Naive thymus-derived CD4-positive, alpha-beta T cell (primary cell): Measurements from ENCODE around the gene FBXO7. TPM values are rescaled to one million over a fixed set of nuclear protein-coding genes. Genes with fewer than 3 reads are reported as not detected.

ENCODE experiments used
- ATAC-seq: fragments of 150-1000 bp; cut with Tn5 transposase; 2 replicates; pipeline ENCODE4 v1.10.0; 2021; ENCODE audit warnings: mild to moderate bottlenecking, moderate library complexity
- CTCF ChIA-PET: fragments of 350-600 bp; sonication (Branson Sonifier 250); formaldehyde crosslinking; loops from one replicate; lab custom pipeline; 2021; ENCODE audit warnings: antibody characterized with exemption; lab: Charles Lee
- POLR2A ChIA-PET: fragments of 350-600 bp; sonication (Branson Sonifier 250); formaldehyde crosslinking; loops from one replicate; lab custom pipeline; 2021; ENCODE audit warnings: antibody characterized with exemption, inconsistent platforms; lab: Charles Lee
- DNase-seq, 9 donors: peaks; one replicate each; pipeline versions ENCODE4 v3.0.0 to v3.0.0-alpha.2; 2020 to 2022; ENCODE audit warnings: mixed read lengths in 1 of 9
- H3K27ac ChIP-seq: one replicate; pipeline ENCODE4 v1.7.0; 2013; ENCODE audit warnings: mild to moderate bottlenecking, low read depth, low read length, moderate library complexity
- H3K27me3 ChIP-seq, 2 donors: one replicate each; pipeline ENCODE4 v1.7.0; 2013; ENCODE audit warnings: low read length in 2 of 2, mild to moderate bottlenecking in 2 of 2, moderate library complexity in 2 of 2; ENCODE audit not compliant: control insufficient read depth in 2 of 2, insufficient read depth in 2 of 2
- H3K36me3 ChIP-seq, 3 experiments: 1 replicate in 2 of 3; 2 replicates in 1 of 3; pipeline ENCODE4 v1.7.0; 2013; ENCODE audit warnings: low read length in 3 of 3, mild to moderate bottlenecking in 3 of 3, moderate library complexity in 1 of 3; ENCODE audit not compliant: insufficient read depth in 3 of 3, control insufficient read depth in 2 of 3
- H3K4me1 ChIP-seq, 2 donors: one replicate each; pipeline ENCODE4 v1.7.0; 2013; ENCODE audit warnings: low read length in 2 of 2, mild to moderate bottlenecking in 2 of 2, moderate library complexity in 1 of 2; ENCODE audit not compliant: control insufficient read depth in 2 of 2, insufficient read depth in 2 of 2
- H3K4me3 ChIP-seq: 2 replicates; pipeline ENCODE4 v1.7.0; 2013; ENCODE audit warnings: mild to moderate bottlenecking, low read length
- H3K9me3 ChIP-seq, 3 experiments: 1 replicate in 2 of 3; 2 replicates in 1 of 3; pipeline ENCODE4 v1.7.0; 2013; ENCODE audit warnings: low read length in 3 of 3; ENCODE audit not compliant: control insufficient read depth in 2 of 3
- H3K27ac Mint-ChIP-seq, 9 donors: one replicate each; pipeline ENCODE4 v1.8.0; 2020 to 2022; ENCODE audit warnings: mixed read lengths in 9 of 9, mild to moderate bottlenecking in 8 of 9, moderate library complexity in 5 of 9, inconsistent platforms in 2 of 9
- H3K27me3 Mint-ChIP-seq, 5 donors: one replicate each; pipeline ENCODE4 v1.8.0; 2021 to 2022; ENCODE audit warnings: mixed read lengths in 5 of 5, mild to moderate bottlenecking in 1 of 5
- H3K36me3 Mint-ChIP-seq, 5 donors: one replicate each; pipeline ENCODE4 v1.8.0; 2020 to 2022; ENCODE audit warnings: mixed read lengths in 5 of 5, mild to moderate bottlenecking in 3 of 5, inconsistent platforms in 1 of 5
- H3K4me1 Mint-ChIP-seq, 7 donors: one replicate each; pipeline ENCODE4 v1.8.0; 2020 to 2022; ENCODE audit warnings: mixed read lengths in 7 of 7, mild to moderate bottlenecking in 3 of 7, inconsistent platforms in 1 of 7
- H3K4me3 Mint-ChIP-seq, 10 donors: one replicate each; pipeline ENCODE4 v1.8.0; 2020 to 2022; ENCODE audit warnings: mild to moderate bottlenecking in 10 of 10, mixed read lengths in 10 of 10, moderate library complexity in 6 of 10, inconsistent platforms in 2 of 10
- H3K9me3 Mint-ChIP-seq, 11 donors: one replicate each; pipeline ENCODE4 v1.8.0; 2020 to 2022; ENCODE audit warnings: mixed read lengths in 11 of 11, mild to moderate bottlenecking in 4 of 11, inconsistent platforms in 1 of 11, moderate library complexity in 1 of 11
- intact Hi-C, 2 donors: fragments of 100-400 bp; cut with micrococcal nuclease; formaldehyde crosslinking; loops; one replicate each; pipeline ENCODE4 v1.15.1; 2023
- polyA plus RNA-seq, 2 donors: library from polyadenylated mRNA; unstranded; fragments of 300-500 nt; fragmentation: Illumina TruSeq; gene quantifications; one replicate each; pipeline ENCODE4 v1.2.3, GENCODE V29; 2021
- total RNA-seq, 6 experiments: library from RNA in 5 of 6; stranded (reverse) in 5 of 6; gene quantifications; 1 replicate in 5 of 6; 2 replicates in 1 of 6; pipeline ENCODE4 v1.2.3 and lab custom pipeline; 2021 to 2026

Gene FBXO7
- total and polyA plus RNA-seq, 7 experiments from 2014 or later = 86.4 to 160 (median 108) TPM

DNA sequence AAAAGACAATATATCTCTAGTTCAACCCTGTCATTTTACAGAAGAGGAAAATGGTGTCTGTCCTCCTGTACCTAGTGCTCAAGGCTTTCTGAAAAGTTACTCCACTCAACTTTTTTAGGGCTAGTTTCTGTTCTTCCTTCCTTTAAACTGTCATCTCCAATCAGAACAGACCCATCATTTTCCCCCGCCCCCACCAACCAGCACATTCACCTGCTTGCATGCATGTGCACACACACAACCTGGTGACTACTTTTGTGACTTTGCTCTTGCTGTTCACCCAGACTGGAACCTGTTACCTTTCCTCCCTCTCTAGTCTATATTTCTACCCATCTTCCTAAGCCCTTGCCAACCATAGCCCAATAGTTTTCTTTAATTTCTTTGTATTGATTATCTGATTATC, 5.6 kb downstream of the FBXO7 start:
- intact Hi-C loops = no loop called here
- ChIA-PET CTCF (no interaction called here), POLR2A (interaction anchor here (0.8 kb wide), 1 partner anchor 19 kb away, joined by 4 read pairs; no protein-coding TSS in a partner anchor)
- Histone ChIP-seq H3K4me1 (peaks cover 22 to 25% of the 10 kb centered on the region in 2 donors), H3K9me3 (no peaks in the 10 kb centered on the region), H3K27ac (no peak overlapping the region), H3K36me3 (peaks cover 0 to 20% (median 7%) of the 10 kb centered on the region in 3 experiments), H3K4me3 (no peak overlapping the region), H3K27me3 (no peaks in the 10 kb centered on the region)
- no peaks in the 10 kb centered on the region for H3K27me3 Mint-ChIP-seq
- no peaks in the 10 kb centered on the region for H3K9me3 Mint-ChIP-seq
- peaks cover 0 to 13% (median 0%) of the 10 kb centered on the region in 5 donors for H3K36me3 Mint-ChIP-seq
- ATAC-seq (no peak), DNase-seq (no peak)
- H3K27ac Mint-ChIP-seq = peak overlapping the region in 5 of 9 donors; percentile 6 to 78 (median 53)
- H3K4me3 Mint-ChIP-seq = peak overlapping the region in 8 of 10 donors; percentile 5 to 61 (median 28)
- H3K4me1 Mint-ChIP-seq = peaks cover 0 to 42% (median 31%) of the 10 kb centered on the region in 7 donors

DNA sequence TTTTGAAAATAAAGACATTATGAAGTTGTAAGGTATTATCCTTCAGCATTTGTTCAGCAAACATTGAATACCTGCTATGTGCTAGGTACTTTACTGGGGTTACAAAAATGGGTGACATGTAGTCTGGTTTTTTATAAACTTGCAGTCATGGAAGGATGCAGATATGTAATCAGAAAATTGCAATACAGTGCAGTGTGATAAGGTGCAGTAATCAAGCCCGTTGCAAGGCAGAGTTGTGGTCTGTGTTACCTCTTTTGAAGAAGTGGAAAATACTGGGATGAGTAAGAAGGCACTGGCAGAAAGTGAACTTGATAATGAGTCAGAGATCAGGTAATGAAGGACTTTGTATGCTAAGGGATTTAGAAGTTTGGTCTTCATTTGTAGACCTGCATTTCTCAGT, 8.1 kb downstream of the FBXO7 start:
- Mint-ChIP-seq H3K27me3 (no peaks in the 10 kb centered on the region), H3K36me3 (peaks cover 4 to 30% (median 7%) of the 10 kb centered on the region in 5 donors), H3K4me3 (no peak overlapping the region), H3K9me3 (peaks cover 0 to 1% (median 0%) of the 10 kb centered on the region in 11 donors), H3K27ac (no peak overlapping the region), H3K4me1 (peaks cover 8 to 41% (median 25%) of the 10 kb centered on the region in 7 donors)
- CTCF ChIA-PET = no interaction called here
- intact Hi-C loops = no loop called here
- H3K36me3 ChIP-seq = peaks cover 0 to 43% (median 7%) of the 10 kb centered on the region in 3 experiments
- H3K4me1 ChIP-seq = peaks cover 11 to 12% of the 10 kb centered on the region in 2 donors
- no peak overlapping the region for H3K27ac ChIP-seq
- POLR2A ChIA-PET = interaction anchor here (0.6 kb wide), 1 partner anchor 1185 kb away, joined by 3 read pairs; no protein-coding TSS in a partner anchor
- ATAC-seq (no peak), DNase-seq (no peak)
- H3K4me3 ChIP-seq = no peak overlapping the region
- no peaks in the 10 kb centered on the region for H3K9me3 ChIP-seq
- no peaks in the 10 kb centered on the region for H3K27me3 ChIP-seq

DNA sequence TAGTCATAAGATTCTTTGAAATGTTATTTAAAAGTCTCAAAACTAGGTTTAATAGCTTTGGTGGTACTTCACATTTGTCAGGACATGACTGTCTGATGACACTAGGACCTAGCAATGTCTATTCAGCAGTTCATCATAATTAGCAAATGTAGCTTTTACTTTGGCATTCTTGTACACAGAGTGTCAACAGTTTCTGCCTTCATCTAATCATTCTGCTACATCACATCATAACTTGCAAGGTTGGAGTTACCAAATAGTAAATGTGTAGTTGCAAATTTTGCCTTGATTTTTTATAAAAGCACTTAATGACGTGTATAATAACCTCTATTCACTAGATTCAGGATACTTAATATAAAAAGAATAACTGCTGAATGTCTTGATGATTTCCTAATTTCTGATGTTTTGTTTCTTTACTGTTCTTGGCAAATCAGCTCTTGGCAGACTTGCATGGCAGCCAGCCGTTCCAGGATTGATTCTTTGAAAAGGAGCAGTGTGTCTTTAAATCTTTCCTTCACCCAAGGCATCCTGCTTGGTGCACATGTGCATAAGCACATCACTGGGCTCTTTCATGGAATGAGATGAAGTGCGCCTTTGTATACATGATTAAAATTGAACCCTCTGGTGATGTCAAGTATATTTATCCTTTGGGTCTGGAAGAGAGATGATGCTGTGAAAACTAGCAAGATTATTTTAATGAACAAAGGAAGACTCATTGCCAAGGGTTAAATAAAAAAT, 12.2 kb downstream of the FBXO7 start:
- POLR2A ChIA-PET = interaction anchor here (1.4 kb wide), 1 partner anchor 12 kb away, joined by 8 read pairs; the partner anchor contains the start of gene FBXO7
- Mint-ChIP-seq H3K27ac (peak overlapping the region in 1 of 9 donors; percentile 68), H3K36me3 (peaks cover 4 to 42% (median 16%) of the 10 kb centered on the region in 5 donors), H3K27me3 (no peaks in the 10 kb centered on the region), H3K9me3 (peaks cover 0 to 1% (median 0%) of the 10 kb centered on the region in 11 donors), H3K4me1 (peaks cover 0 to 14% (median 8%) of the 10 kb centered on the region in 7 donors), H3K4me3 (no peak overlapping the region)
- DNase-seq (no peak), ATAC-seq (no peak)
- CTCF ChIA-PET = interaction anchor here (0.7 kb wide), 1 partner anchor 10 kb away, joined by 3 read pairs; no protein-coding TSS in a partner anchor
- intact Hi-C loops = no loop called here
- Histone ChIP-seq H3K4me3 (no peak overlapping the region), H3K9me3 (no peaks in the 10 kb centered on the region), H3K27ac (no peak overlapping the region), H3K27me3 (no peaks in the 10 kb centered on the region), H3K36me3 (peaks cover 5 to 79% (median 21%) of the 10 kb centered on the region in 3 experiments), H3K4me1 (no peaks in the 10 kb centered on the region)

DNA sequence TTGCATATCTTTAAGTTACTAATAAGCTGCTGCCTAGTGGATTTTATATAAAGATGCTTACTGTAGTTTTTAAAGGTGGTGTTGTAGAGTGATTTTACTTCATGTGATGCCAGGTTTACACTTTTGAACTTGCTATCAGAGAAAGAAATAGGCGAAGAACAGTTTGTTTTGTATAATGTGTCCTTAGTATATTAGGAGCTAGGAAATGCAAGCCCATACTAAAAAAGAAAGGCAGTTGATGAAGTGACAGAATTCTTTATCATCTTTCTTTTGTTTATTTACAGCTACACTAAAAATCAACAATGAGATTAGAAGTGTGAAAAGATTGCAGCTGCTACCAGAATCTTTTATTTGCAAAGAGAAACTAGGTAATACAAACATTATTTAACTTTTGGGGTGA, 12.8 kb downstream of the FBXO7 start:
- H3K9me3 Mint-ChIP-seq = peaks cover 0 to 1% (median 0%) of the 10 kb centered on the region in 11 donors
- CTCF ChIA-PET = no interaction called here
- Histone ChIP-seq H3K27ac (no peak overlapping the region), H3K9me3 (no peaks in the 10 kb centered on the region), H3K4me3 (no peak overlapping the region), H3K36me3 (peaks cover 8 to 85% (median 27%) of the 10 kb centered on the region in 3 experiments), H3K4me1 (no peaks in the 10 kb centered on the region), H3K27me3 (no peaks in the 10 kb centered on the region)
- H3K27ac Mint-ChIP-seq = no peak overlapping the region
- H3K4me1 Mint-ChIP-seq = peaks cover 0 to 14% (median 8%) of the 10 kb centered on the region in 7 donors
- no peak for DNase-seq
- no peak overlapping the region for H3K4me3 Mint-ChIP-seq
- H3K27me3 Mint-ChIP-seq = no peaks in the 10 kb centered on the region
- peaks cover 4 to 49% (median 22%) of the 10 kb centered on the region in 5 donors for H3K36me3 Mint-ChIP-seq
- ATAC-seq = no peak
- POLR2A ChIA-PET = interaction anchor here (1.4 kb wide), 1 partner anchor 12 kb away, joined by 8 read pairs; the partner anchor contains the start of gene FBXO7
- intact Hi-C loops = no loop called here

DNA sequence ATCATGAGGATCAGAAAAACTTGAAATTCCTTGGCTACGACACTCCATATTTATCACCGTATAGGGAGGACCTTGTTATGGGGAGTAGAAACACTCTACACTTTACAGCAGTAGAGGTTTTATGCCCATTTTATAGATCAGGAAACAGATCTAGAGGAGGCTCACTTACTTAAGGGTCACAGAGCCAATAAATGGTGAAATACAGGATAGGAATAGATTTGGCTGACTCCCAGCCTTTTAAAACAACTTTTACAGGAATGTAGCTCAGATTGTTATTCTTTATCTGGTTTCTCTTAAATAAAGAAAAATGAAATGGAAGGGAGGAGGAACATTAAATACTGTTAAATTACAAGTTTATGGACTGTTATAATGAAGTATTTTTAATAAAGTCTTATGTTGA, 14.8 kb downstream of the FBXO7 start:
- peaks cover 8 to 89% (median 36%) of the 10 kb centered on the region in 3 experiments for H3K36me3 ChIP-seq
- ChIA-PET POLR2A (no interaction called here), CTCF (no interaction called here)
- no peak overlapping the region for H3K27ac ChIP-seq
- ATAC-seq (no peak), DNase-seq (no peak)
- peaks cover 9 to 62% (median 30%) of the 10 kb centered on the region in 5 donors for H3K36me3 Mint-ChIP-seq
- H3K27me3 Mint-ChIP-seq = no peaks in the 10 kb centered on the region
- H3K4me1 Mint-ChIP-seq = peaks cover 4 to 14% (median 8%) of the 10 kb centered on the region in 7 donors
- H3K4me3 Mint-ChIP-seq = no peak overlapping the region
- H3K4me3 ChIP-seq = no peak overlapping the region
- peak overlapping the region in 1 of 9 donors; percentile 28 for H3K27ac Mint-ChIP-seq
- H3K9me3 ChIP-seq = no peaks in the 10 kb centered on the region
- intact Hi-C loops = no loop called here
- no peaks in the 10 kb centered on the region for H3K4me1 ChIP-seq
- no peaks in the 10 kb centered on the region for H3K27me3 ChIP-seq
- H3K9me3 Mint-ChIP-seq = peaks cover 0 to 1% (median 0%) of the 10 kb centered on the region in 11 donors

DNA sequence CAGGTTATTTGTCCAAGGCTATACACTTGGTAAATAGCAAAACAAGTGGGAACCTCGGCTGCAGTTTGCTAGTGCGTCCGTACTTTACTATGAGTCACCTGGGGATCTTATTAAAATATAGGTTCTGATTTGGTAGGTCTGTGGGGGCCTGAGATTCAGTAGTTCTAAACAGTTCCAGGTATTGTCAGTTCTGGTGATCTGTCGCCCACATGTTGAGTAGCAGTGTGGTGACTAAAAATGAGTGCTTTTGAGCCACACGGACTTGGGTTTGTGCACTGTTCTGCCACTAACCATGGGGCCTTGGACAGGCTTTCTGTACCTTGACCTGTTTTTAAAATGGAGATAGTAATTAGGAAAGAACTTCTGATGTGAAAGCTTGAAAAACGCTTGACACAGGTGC, 15.7 kb downstream of the FBXO7 start:
- ATAC-seq (no peak), DNase-seq (no peak)
- no peaks in the 10 kb centered on the region for H3K9me3 ChIP-seq
- Mint-ChIP-seq H3K4me1 (peaks cover 4 to 14% (median 8%) of the 10 kb centered on the region in 7 donors), H3K4me3 (no peak overlapping the region), H3K9me3 (peaks cover 0 to 1% (median 0%) of the 10 kb centered on the region in 11 donors), H3K36me3 (peaks cover 9 to 66% (median 34%) of the 10 kb centered on the region in 5 donors), H3K27me3 (no peaks in the 10 kb centered on the region), H3K27ac (peak overlapping the region in 1 of 9 donors; percentile 33)
- intact Hi-C loops = no loop called here
- H3K27me3 ChIP-seq = no peaks in the 10 kb centered on the region
- peaks cover 12 to 92% (median 43%) of the 10 kb centered on the region in 3 experiments for H3K36me3 ChIP-seq
- H3K4me3 ChIP-seq = no peak overlapping the region
- H3K4me1 ChIP-seq = no peaks in the 10 kb centered on the region
- ChIA-PET CTCF (no interaction called here), POLR2A (interaction anchor here (1.2 kb wide), 1 partner anchor 16 kb away, joined by 3 read pairs; the partner anchor contains the start of gene FBXO7)
- H3K27ac ChIP-seq = no peak overlapping the region
